Measurements from ENCODE around the gene ALDOA.
"Not testable (repeated sequence)": the region's sequence is repeated elsewhere in the genome, so short reads cannot be mapped to it uniquely, and the experiment has no call there.

The ALDOA gene

DNA sequence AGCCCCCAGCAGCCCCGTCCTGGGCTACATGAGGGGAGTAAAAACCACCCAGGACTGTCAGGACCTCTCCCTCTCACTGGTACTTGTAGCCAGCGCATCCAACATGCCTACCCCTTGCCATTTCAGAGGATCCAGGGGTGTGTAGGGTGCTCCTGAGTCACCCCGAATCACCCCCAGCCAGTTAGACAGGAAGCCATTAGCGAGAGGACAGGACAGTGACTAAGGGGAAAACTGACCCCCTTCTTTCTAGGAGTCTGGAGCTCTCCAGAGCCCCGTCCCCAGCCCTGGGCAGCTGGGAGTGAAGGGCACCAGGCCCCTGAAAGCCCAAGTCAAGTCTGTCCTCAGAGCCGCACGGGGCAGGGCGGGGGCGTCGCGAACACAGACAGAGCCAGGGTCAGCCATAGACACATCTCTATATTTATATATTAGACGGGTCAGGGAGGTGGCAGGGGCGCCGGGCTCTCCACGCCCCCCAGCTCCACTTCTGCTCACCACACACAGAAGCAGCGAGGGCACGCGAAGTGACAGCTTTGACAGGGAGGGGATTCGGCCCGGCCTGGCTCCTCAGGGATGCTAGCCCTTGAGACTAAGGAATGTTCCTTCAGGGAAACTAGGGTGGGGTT lies 48.3 kb downstream of the ALDOA start:
- DNase-seq (ENCODE audit: low read depth in 1 of 2, low spot score in 1 of 2) = no peak
- H3K4me3 ChIP-seq (replicated peaks; ENCODE audit: insufficient read depth, low read length) = no peak overlapping the region
- no peak overlapping the region for H3K27ac ChIP-seq (replicated peaks)

DNA sequence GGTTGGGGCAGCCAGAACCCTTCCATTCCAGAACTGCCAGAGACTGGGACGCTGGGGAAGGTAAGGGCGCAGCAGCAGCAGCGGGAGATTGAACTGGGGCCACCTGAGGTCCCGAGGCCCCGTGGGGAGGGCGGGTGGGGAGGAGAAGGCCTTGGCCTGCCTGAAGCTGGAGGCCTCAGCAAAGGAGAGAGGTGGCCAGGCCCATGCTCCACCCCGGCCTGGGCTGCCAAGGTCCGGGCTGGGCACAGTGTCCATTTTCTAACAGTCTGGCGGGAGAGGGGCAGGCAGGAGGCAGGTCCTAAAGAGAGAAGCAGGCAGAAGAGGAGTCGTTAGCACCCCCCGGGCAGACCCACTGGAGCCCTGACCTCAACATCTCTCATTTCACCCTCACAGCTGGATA lies 48.9 kb downstream of the ALDOA start:
- TF ChIP-seq, protein P1, sequence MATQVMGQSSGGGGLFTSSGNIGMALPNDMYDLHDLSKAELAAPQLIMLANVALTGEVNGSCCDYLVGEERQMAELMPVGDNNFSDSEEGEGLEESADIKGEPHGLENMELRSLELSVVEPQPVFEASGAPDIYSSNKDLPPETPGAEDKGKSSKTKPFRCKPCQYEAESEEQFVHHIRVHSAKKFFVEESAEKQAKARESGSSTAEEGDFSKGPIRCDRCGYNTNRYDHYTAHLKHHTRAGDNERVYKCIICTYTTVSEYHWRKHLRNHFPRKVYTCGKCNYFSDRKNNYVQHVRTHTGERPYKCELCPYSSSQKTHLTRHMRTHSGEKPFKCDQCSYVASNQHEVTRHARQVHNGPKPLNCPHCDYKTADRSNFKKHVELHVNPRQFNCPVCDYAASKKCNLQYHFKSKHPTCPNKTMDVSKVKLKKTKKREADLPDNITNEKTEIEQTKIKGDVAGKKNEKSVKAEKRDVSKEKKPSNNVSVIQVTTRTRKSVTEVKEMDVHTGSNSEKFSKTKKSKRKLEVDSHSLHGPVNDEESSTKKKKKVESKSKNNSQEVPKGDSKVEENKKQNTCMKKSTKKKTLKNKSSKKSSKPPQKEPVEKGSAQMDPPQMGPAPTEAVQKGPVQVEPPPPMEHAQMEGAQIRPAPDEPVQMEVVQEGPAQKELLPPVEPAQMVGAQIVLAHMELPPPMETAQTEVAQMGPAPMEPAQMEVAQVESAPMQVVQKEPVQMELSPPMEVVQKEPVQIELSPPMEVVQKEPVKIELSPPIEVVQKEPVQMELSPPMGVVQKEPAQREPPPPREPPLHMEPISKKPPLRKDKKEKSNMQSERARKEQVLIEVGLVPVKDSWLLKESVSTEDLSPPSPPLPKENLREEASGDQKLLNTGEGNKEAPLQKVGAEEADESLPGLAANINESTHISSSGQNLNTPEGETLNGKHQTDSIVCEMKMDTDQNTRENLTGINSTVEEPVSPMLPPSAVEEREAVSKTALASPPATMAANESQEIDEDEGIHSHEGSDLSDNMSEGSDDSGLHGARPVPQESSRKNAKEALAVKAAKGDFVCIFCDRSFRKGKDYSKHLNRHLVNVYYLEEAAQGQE (IDR thresholded peaks at IDR 0.05; ENCODE audit: insufficient replicate concordance, low read depth) = no peak
- TF ChIP-seq GABPA (IDR thresholded peaks at IDR 0.05; ENCODE audit: low read depth) (no peak), POLR2AphosphoS5 (IDR thresholded peaks at IDR 0.05; ENCODE audit: low read depth) (no peak), SPI1 (IDR thresholded peaks at IDR 0.05; ENCODE audit: borderline replicate concordance, low read depth) (no peak)
- TF ChIP-seq, protein P2, sequence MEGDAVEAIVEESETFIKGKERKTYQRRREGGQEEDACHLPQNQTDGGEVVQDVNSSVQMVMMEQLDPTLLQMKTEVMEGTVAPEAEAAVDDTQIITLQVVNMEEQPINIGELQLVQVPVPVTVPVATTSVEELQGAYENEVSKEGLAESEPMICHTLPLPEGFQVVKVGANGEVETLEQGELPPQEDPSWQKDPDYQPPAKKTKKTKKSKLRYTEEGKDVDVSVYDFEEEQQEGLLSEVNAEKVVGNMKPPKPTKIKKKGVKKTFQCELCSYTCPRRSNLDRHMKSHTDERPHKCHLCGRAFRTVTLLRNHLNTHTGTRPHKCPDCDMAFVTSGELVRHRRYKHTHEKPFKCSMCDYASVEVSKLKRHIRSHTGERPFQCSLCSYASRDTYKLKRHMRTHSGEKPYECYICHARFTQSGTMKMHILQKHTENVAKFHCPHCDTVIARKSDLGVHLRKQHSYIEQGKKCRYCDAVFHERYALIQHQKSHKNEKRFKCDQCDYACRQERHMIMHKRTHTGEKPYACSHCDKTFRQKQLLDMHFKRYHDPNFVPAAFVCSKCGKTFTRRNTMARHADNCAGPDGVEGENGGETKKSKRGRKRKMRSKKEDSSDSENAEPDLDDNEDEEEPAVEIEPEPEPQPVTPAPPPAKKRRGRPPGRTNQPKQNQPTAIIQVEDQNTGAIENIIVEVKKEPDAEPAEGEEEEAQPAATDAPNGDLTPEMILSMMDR (IDR thresholded peaks at IDR 0.05; ENCODE audit: insufficient read depth, low read length) = no peak
- H3K27me3 ChIP-seq (ENCODE audit: insufficient read depth, poor library complexity, severe bottlenecking) = no peaks in the 10 kb centered on the region
- no peak overlapping the region for H3K4me3 ChIP-seq (replicated peaks; ENCODE audit: insufficient read depth, low read length)
- no peak overlapping the region for H3K27ac ChIP-seq (replicated peaks)
- no peak for DNase-seq (ENCODE audit: low read depth in 1 of 2, low spot score in 1 of 2)

More for the DNA sequence above, 48.3 kb downstream of the ALDOA start:
- no peaks in the 10 kb centered on the region for H3K27me3 ChIP-seq (ENCODE audit: insufficient read depth, poor library complexity, severe bottlenecking)
- TF ChIP-seq POLR2AphosphoS5 (IDR thresholded peaks at IDR 0.05; ENCODE audit: low read depth) (no peak), GABPA (IDR thresholded peaks at IDR 0.05; ENCODE audit: low read depth) (no peak), SPI1 (IDR thresholded peaks at IDR 0.05; ENCODE audit: borderline replicate concordance, low read depth) (no peak)
- TF ChIP-seq, protein P2 (IDR thresholded peaks at IDR 0.05; ENCODE audit: insufficient read depth, low read length) = no peak
- TF ChIP-seq, protein P1 (IDR thresholded peaks at IDR 0.05; ENCODE audit: insufficient replicate concordance, low read depth) = no peak

DNA sequence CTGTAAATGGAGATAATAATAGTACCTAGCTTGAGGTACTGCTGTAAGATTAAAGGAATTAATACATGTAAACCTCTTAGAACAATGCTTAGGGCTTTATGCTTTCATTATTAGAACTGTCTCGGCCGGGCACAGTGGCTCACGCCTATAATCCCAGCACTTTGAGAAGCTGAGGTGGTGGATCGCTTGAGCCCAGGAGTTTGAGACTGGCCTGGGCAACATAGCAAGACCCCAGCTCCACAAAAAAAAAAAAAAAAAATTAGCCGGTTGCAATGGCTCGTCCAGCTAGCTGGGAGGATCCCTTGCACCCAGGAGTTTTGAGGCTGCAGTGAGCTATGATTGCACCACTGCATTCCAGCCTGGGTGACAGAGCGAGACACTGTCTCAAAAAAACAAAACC lies 49.3 kb downstream of the ALDOA start:
- DNase-seq (ENCODE audit: low read depth in 1 of 2, low spot score in 1 of 2); H3K27ac ChIP-seq (replicated peaks); H3K27me3 ChIP-seq (ENCODE audit: insufficient read depth, poor library complexity, severe bottlenecking); H3K4me3 ChIP-seq (replicated peaks; ENCODE audit: insufficient read depth, low read length): not testable (repeated sequence)

DNA sequence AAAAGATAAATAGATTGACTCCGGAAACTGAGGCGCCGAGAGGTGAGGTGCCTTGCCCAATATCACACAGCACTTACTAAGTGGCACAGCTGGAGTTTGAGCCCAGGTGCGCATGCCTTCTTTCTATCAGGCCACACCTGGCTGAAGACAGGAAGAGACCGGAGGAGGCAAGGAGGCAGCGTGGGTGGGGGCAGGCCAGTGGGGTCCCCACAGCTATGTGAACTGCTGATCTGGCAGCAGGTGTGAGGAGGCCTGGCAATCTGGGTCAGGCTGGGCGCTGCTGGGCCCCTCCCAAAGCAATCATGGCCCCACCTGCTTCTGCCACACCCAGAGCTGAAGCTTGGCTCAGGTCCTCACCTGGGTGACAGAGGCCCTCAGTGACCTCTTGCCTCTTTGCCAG lies 49.7 kb downstream of the ALDOA start:
- Histone ChIP-seq H3K27ac (replicated peaks) (no peak overlapping the region), H3K27me3 (ENCODE audit: insufficient read depth, poor library complexity, severe bottlenecking) (no peaks in the 10 kb centered on the region), H3K4me3 (replicated peaks; ENCODE audit: insufficient read depth, low read length) (no peak overlapping the region)
- TF ChIP-seq GABPA (IDR thresholded peaks at IDR 0.05; ENCODE audit: low read depth) (no peak), SPI1 (IDR thresholded peaks at IDR 0.05; ENCODE audit: borderline replicate concordance, low read depth) (no peak), POLR2AphosphoS5 (IDR thresholded peaks at IDR 0.05; ENCODE audit: low read depth) (no peak)
- TF ChIP-seq, protein P1 (IDR thresholded peaks at IDR 0.05; ENCODE audit: insufficient replicate concordance, low read depth) = no peak
- TF ChIP-seq, protein P2 (IDR thresholded peaks at IDR 0.05; ENCODE audit: insufficient read depth, low read length) = no peak
- no peak for DNase-seq (ENCODE audit: low read depth in 1 of 2, low spot score in 1 of 2)
